HK-2 (cell line): Measurements from ENCODE around the gene ASCC1.

Experiments
- DNase-seq: peaks from one replicate; pipeline ENCODE4 v3.0.0-alpha.2; 2018; ENCODE audit not compliant: unreplicated experiment

The ASCC1 gene

GRCh38 chr10:72065439-72066025 is 150.5 kb downstream of the ASCC1 start:
- DNase-seq, result no peak

DNA sequence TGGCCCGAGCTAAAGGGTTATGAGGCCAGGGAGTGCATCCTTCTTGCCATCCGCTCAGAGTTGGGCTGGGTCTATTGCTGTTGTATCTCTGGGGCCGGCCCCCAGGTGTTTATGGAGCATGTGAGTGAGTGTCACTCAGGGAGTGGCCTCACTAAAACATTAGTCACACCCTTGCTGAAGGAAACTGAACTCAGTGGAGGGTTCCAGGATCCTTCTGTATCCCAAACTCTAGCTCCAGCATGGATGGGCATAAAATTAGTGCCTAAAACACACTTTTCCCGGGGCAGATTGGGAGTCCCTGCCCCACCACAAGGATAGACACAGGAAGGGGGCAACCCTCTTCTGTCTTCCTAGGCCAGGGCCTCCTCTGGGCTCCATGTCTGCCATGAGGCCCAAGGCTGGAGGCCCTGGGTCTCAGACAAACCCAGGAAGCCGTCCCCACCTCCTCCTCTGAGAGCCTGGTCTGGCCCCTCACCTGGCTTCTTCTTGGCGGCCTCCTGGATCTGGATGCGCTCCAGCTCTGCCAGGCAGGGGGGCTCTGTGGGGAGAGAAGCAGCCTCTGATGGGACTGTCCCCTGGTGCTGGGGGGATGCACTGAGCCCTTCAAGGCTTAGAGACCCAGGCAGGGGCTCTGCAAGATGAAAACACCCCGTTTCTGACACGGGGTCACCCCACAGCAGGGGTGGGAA is 152.2 kb downstream of the ASCC1 start:
- DNase-seq, result no peak

- no peak for DNase-seq
These were observed 153.0 kb downstream of the ASCC1 start for GRCh38 chr10:72062832-72063702.

- DNase-seq, result no peak
These were observed 153.7 kb downstream of the ASCC1 start for GRCh38 chr10:72062382-72062781.

- DNase-seq, result no peak
These were observed 154.1 kb downstream of the ASCC1 start for GRCh38 chr10:72061930-72062329.

GRCh38 chr10:72061491-72061890 is 154.6 kb downstream of the ASCC1 start:
- DNase-seq, result no peak

GRCh38 chr10:72059843-72060822 is 155.9 kb downstream of the ASCC1 start:
- DNase-seq, result no peak

DNA sequence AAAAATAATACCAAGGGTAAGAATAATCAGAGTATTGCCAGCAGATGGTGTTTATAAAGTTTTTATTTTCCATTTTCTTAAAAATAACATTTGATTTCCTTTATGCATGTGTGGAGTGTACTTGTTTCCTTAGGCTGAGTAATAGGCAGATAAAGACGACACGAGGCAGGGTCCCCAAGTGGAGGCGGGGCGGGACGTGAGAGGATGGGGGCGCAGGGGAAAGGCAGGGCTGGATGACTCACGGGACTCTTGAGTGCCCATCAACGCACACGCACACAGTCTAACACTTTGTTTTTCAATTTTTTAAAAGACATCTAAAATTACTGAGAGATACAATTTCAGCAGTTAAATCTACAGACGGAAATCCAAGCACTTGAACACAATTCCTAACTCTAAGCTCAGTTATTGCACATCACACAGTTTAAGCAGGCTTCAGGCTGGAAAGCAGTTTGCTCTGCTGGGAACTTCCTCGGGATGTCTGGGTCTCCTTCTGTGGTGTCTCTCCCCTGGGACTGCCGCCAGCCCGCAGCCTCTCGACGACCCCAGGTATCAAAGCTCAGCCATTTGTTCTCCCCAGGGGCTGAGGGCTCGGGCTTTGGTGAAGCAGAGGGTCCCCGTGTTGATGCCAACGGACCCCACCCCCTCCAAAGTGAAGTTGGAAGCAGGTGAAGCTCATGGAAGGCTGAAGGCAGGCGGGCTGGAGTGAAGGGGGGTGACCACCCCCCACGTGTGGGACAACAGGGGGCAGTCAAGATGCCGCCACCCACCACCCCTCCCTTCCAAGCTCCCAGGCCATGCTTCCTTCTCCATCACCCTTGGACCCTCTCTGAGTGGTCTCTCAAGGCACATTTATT is 156.9 kb downstream of the ASCC1 start:
- no peak for DNase-seq

GRCh38 chr10:72058347-72058898 is 157.7 kb downstream of the ASCC1 start:
- DNase-seq, result no peak

DNA sequence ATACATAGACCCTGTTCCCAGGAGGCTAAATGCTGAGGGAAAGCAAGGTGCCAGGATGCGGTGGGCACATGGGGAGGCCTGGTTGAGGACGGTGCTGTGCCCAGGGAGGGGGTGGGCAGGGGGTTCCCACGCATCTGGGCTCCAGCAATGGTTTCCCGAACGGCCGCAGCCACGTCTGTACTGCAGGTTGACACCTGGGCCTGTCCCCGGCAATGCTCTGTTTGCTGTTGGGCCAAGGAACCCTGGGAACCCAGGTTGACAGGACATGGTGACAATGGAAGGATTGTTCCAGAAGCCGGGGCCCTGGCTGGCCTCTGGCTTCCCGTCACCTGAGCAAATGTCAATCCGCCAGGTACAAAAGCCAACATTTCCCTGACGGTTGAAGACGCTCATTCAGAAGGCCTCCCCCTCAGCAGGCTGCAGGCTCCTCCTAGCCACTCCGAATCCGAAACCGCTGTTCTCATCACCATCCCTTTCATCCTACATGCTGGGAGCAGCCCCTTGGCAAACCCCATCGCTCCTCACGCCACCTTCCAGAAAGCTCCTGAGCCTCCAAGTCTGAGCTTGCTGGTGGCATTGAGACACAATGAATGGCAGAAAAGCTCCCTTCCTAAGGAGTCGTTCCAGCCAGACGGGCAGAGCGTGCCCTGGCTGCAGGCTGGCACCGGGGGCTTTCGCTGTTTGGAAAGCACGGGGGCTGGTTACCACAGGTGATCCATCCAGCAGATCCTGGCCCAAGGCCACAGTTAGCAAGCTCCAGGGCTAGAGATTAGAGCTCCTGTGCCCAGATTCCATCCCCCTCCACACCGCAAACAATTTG is 158.9 kb downstream of the ASCC1 start:
- no peak for DNase-seq

DNA sequence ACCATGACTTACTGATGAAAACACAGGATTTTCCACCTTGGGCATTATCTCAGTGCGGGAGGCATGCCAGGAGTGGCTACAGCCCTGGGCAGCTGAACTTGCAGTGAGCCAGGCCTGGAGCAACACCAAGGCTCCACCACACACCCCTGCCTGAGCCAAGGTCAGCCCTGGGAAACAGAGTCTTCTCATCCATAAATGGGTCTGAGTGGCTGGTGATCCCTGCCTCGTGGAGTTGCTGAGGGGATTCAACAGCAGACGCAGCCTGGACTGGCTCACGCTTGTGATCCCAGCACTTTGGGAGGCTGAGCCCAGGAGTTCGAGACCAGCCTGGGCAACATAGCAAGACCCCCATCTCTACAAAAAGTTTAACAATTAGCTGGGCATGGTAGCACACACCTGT is 160.0 kb downstream of the ASCC1 start:
- no peak for DNase-seq

DNA sequence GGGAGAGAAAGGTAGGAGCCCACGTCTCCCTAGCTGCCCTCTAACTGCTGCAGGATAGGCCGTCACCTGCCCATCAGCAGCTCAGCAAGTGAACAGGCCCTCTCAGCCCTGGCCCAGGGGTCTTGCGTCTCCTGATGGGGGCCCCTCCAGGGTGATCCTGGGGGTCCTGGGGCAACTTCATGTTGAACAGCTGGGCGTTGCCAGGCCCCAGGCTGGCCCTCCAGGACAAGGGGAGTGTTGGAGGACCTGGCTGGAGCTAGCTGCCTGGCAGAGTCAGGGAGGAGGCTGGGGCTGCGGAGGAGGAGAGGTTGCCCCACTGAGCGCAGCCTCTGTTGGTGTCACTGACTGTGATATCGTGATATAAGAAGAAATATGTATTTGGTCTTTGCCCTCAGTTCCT is 162.4 kb downstream of the ASCC1 start:
- no peak for DNase-seq

DNA sequence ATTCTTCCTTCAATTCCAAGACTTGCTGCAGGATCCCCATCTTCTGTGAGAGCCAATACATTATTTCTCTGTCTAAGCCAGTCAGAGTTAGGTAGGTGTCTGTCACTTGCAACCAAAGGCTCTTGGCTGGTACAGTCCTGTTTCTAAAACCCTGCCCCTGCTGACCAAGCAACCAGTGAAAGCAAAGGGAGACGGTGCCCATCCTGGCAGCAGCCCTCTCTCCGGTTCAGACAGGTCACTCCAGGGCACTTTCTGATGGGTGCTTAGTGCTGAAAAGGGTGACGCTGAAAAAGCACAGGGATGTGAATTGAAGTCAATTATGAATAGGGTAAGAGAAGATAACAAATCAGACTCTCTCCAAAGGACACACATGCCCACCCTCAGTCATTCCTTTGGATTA is 165.2 kb downstream of the ASCC1 start:
- no peak for DNase-seq

- DNase-seq, result no peak
These were observed 165.9 kb downstream of the ASCC1 start for GRCh38 chr10:72049969-72050781.

GRCh38 chr10:72049472-72049871 is 166.6 kb downstream of the ASCC1 start:
- DNase-seq, result no peak

GRCh38 chr10:72048450-72049124 is 167.5 kb downstream of the ASCC1 start:
- DNase-seq, result peak; percentile 97
